HG03354 (cell line): ENCODE data around the gene GLB1L3.

Experiments used
- ATAC-seq: cut with Tn5 transposase; IDR thresholded peaks from one replicate; pipeline ENCODE4 v1.9.1; 2021; ENCODE audit warnings: mild to moderate bottlenecking; ENCODE audit not compliant: unreplicated experiment, poor library complexity, severe bottlenecking

The GLB1L3 gene

DNA sequence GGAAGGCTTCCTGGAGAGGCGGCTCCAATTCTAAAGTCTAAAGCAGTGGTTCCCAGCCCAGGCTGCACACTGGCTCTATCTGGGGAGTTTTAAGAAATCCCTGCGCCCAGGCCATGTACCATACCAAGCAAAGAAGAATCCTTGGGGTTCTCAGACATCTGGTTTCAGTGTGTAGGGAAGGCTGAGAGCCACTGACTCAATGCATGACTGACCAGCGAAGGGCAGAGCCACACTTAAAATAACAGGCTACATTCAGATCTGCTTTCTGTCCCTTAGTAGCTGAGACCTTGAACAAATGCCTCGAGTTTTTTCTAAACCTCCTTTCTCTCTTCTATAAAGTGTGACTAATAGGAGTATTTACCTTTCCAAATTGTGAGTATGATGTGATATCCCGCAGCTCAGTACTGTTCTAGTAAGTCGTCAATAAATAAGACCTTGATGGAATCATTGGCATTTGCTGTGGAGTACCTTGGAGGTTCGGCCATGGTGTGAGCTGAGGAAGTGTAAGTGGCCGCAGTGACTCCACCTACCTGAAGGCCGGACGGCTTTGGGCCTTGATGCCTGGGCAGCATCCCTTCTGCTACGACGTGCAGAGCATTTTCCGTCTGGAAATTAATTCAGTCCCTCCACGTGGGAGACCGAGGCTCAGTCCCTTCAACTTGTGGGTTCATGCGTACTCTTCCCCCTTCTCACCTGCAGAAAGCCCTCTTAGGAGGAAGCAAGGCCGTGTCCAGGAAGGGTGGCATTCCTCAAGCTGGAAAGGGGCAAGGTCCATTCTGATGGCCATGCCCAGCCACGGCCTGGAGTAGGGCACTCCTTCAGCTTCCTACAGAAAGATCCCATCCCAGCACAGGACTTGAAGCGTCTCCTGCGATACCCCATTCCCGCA is 80.7 kb downstream of the GLB1L3 start:
- no peak for ATAC-seq

GRCh38 chr11:134357545-134357839 is 81.3 kb downstream of the GLB1L3 start:
- no peak for ATAC-seq

GRCh38 chr11:134358165-134358855 is 82.1 kb downstream of the GLB1L3 start:
- ATAC-seq: no peak

DNA sequence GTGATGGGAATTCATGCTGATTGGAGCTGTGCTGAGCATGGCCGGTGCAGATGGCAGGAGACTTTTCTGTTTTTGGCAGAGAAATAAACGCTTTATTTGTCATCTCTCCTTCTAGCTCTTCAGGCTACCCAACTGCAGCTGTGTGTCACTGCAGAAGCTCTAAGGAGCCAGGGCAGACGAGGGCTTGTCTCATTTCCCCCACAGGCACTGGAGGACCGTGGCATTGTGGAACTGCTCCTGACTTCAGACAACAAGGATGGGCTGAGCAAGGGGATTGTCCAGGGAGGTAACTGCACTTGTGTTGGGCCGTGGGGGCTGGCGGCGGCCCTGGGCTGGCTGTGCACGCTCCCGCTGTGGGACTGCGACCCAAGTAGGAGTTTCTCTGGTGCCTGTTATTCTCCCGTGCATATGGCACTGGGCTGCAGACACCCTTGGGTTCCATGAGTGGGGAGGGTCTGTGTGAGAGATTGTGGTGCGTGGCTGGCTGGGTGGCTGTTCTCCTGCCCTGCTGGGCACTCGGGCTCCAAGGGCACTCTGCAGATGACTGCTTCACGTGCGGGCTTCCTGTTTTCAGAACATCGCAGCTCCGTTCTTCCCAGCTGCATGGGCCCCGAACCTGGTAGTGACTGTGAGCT is 82.8 kb downstream of the GLB1L3 start:
- no peak for ATAC-seq

- ATAC-seq: no peak
Observed at GRCh38 chr11:134359646-134360045, 83.5 kb downstream of the GLB1L3 start.

GRCh38 chr11:134360050-134360835 is 84.1 kb downstream of the GLB1L3 start:
- ATAC-seq: peak; percentile 78

GRCh38 chr11:134361661-134362060 is 85.5 kb downstream of the GLB1L3 start:
- ATAC-seq: no peak

DNA sequence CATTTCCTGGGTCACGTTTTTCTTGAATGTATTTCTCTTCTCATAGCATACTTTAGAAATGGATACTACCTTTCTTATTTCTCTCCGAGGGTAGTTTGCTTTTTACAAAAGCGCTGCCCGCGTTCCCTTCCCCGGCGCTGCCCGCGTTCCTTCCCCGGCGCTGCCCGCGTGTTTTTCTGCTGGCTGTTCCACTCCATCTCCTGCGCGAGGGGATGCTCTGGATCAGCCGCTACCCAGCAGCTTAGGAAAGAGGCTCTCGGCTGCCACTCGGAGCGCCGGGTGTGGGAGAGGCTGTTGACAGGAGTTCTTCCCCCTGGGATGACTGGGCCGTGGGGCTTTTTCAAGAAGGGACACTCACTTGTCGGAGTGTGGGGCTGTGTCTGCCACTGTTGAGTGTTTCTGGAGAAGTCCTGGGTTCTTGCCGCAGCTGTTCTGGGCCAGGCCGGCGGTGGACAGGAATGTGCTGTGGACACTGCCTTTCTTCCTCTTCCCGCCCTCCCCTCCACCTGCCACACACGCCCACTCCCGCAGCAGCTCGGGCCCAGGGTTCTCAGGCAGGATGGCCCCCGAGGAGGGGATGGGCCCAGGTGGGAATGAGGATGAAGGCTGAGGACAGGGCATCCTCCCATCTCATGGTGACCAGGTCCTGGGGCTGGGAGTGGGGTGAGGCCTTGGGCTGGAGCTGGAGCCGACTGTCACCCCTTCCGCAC is 86.2 kb downstream of the GLB1L3 start:
- ATAC-seq: no peak

- no peak for ATAC-seq
Observed at GRCh38 chr11:134363161-134363560, 87.0 kb downstream of the GLB1L3 start.

GRCh38 chr11:134363592-134363991 is 87.4 kb downstream of the GLB1L3 start:
- ATAC-seq: no peak

DNA sequence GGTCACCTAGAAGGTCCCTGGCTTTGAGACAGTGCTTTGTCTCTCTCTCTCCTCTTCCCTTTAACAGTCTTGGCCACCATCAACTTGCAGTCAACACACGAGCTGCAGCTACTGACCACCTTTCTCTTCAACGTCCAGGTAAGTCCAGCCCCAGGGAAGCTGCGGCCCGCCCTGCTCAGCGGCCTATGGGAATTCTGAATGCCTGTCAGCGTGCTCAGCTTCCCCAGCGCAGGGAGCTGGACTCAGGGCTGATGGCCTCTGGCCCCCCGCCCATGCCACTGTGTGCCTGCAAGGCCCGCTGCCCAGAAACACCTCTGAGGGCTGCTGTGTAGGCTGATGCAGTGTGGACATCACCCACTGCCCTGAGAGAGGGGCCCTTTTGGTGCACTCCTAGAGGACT is 88.1 kb downstream of the GLB1L3 start:
- ATAC-seq: no peak

- no peak for ATAC-seq
Observed at GRCh38 chr11:134365011-134365925, 89.1 kb downstream of the GLB1L3 start.

GRCh38 chr11:134366254-134366653 is 90.1 kb downstream of the GLB1L3 start:
- no peak for ATAC-seq

- ATAC-seq: no peak
Observed at GRCh38 chr11:134367781-134368180, 91.6 kb downstream of the GLB1L3 start.
